Transverse colon (tissue), 3 donors: ENCODE measurements around the gene KDM2B.

Source experiments
- CTCF ChIP-seq, 5 experiments: fragments of 200-600 bp in 3 of 5; fragments of 450-650 bp in 2 of 5; sonication (generic) in 3 of 5; IDR thresholded peaks; 1 replicate in 2 of 5; 2 replicates in 3 of 5; pipeline ENCODE4 v1.5.1; 2016 to 2017; ENCODE audit warnings: antibody characterized with exemption in 5 of 5, inconsistent platforms in 3 of 5, mild to moderate bottlenecking in 2 of 5, moderate library complexity in 1 of 5
- EP300 ChIP-seq: sonication (generic); formaldehyde crosslinking; IDR thresholded peaks from one replicate; pipeline ENCODE4 v1.6.1; 2017; ENCODE audit warnings: antibody characterized with exemption, low read depth

- TF ChIP-seq EP300 (no peak), CTCF (IDR thresholded peaks at IDR 0.05) (no peak)
Measured at GRCh38 chr12:121602766-121603165, 21.9 kb upstream of the KDM2B start.
